Upper lobe of left lung (tissue), 6 donors: ENCODE measurements around the gene SAMD9. TPM values are rescaled to one million over a fixed set of nuclear protein-coding genes. Genes with fewer than 3 reads are reported as not detected.
A peak's percentile ranks its signal among the peaks of the same experiment; 100 is the strongest.

Experiments
- ATAC-seq, 2 donors: fragments of 200-7000 bp; cut with Tn5 transposase; one replicate each; pipeline ENCODE4 v1.9.1; 2022; ENCODE audit warnings: mild to moderate bottlenecking in 2 of 2, moderate library complexity in 2 of 2; ENCODE audit not compliant: low FRiP score in 2 of 2
- DNase-seq, 2 donors: peaks; one replicate each; pipeline ENCODE4 v3.0.0-alpha.2; 2019 to 2020
- H3K27ac ChIP-seq, 4 donors: fragments of 200-600 bp; sonication (generic); one replicate each; pipeline ENCODE4 v1.5.1; 2016 to 2019
- H3K27me3 ChIP-seq, 4 donors: fragments of 200-600 bp; sonication (generic); one replicate each; pipeline ENCODE4 v1.5.1; 2017 to 2019
- H3K36me3 ChIP-seq, 4 donors: fragments of 200-600 bp; sonication (generic); one replicate each; pipeline ENCODE4 v1.5.1; 2016 to 2019
- H3K4me1 ChIP-seq, 4 donors: fragments of 200-600 bp; sonication (generic); one replicate each; pipeline ENCODE4 v1.5.1; 2018 to 2019
- H3K4me3 ChIP-seq, 4 donors: fragments of 200-600 bp; sonication (generic); one replicate each; pipeline ENCODE4 v1.5.1; 2017 to 2019; ENCODE audit warnings: mild to moderate bottlenecking in 2 of 4, moderate library complexity in 1 of 4
- H3K9me3 ChIP-seq, 4 donors: fragments of 200-600 bp; sonication (generic); one replicate each; pipeline ENCODE4 v1.5.1; 2018 to 2019
- EP300 ChIP-seq, 4 donors: sonication (generic); formaldehyde crosslinking; IDR thresholded peaks; one replicate each; pipeline ENCODE4 v1.5.1; 2017; ENCODE audit warnings: antibody characterized with exemption in 4 of 4, control low read depth in 2 of 4
- POLR2A ChIP-seq, 4 donors: fragments of 450-650 bp; IDR thresholded peaks; one replicate each; pipeline ENCODE4 v1.5.1; 2016 to 2017; ENCODE audit warnings: antibody characterized with exemption in 4 of 4, mild to moderate bottlenecking in 2 of 4
- POLR2AphosphoS5 ChIP-seq, 2 donors: sonication (generic); formaldehyde crosslinking; IDR thresholded peaks; one replicate each; pipeline ENCODE4 v1.5.1; 2017; ENCODE audit warnings: antibody characterized with exemption in 2 of 2
- WGBS, 2 donors: methylation state at CpG; one replicate each; pipeline ENCODE4 v1.1.5; 2017 to 2018; 5-methylcytosine and 5-hydroxymethylcytosine counted together
- total RNA-seq, 6 donors: library from RNA; depleted of rRNA in 4 of 6; stranded (reverse); fragments of >200 nt in 4 of 6; gene quantifications; one replicate each; pipeline versions ENCODE4 v1.1.0 to v1.2.1, GENCODE V29; 2016 to 2021
- TF ChIP-seq, protein P1 (sequence below), 6 experiments: fragments of 450-650 bp in 4 of 6; fragments of 200-600 bp in 2 of 6; sonication (generic) in 2 of 6; IDR thresholded peaks; one replicate each; pipeline ENCODE4 v1.5.1; 2016 to 2019; ENCODE audit warnings: antibody characterized with exemption in 6 of 6
- donor health status: DM: no; HTN: no; CAD: no; lungs with moderate emphysema.
- donor health status: DM: no; HTN: yes; CAD: no; lungs with severe emphysema.

The SAMD9 gene
- 10 to 100 TPM in 5 of 6 donors, 1 to 10 TPM in 1; 5.3 to 19.1 (median 11.6) TPM for total RNA-seq

- Histone ChIP-seq H3K36me3 (peaks cover 0 to 19% (median 0%) of the 10 kb centered on the region in 4 donors), H3K4me3 (peak within 1 kb of the TSS; percentile 7 to 55 (median 42)), H3K27ac (peak within 1 kb of the TSS; percentile 58 to 84 (median 79)), H3K4me1 (peaks cover 13 to 20% (median 16%) of the 10 kb centered on the region in 4 donors), H3K27me3 (no peaks in the 10 kb centered on the region), H3K9me3 (no peaks in the 10 kb centered on the region)
- 6 to 10% methylated on average over 4 of the region's 4 CpGs for WGBS, 2 donors
- peak in 1 of 2 donors; percentile 72 for DNase-seq
- TF ChIP-seq POLR2AphosphoS5 (IDR thresholded peaks at IDR 0.05): peak in 1 of 2 donors; percentile 49
- no peak for TF ChIP-seq EP300 (IDR thresholded peaks at IDR 0.05)
- TF ChIP-seq, protein P1, sequence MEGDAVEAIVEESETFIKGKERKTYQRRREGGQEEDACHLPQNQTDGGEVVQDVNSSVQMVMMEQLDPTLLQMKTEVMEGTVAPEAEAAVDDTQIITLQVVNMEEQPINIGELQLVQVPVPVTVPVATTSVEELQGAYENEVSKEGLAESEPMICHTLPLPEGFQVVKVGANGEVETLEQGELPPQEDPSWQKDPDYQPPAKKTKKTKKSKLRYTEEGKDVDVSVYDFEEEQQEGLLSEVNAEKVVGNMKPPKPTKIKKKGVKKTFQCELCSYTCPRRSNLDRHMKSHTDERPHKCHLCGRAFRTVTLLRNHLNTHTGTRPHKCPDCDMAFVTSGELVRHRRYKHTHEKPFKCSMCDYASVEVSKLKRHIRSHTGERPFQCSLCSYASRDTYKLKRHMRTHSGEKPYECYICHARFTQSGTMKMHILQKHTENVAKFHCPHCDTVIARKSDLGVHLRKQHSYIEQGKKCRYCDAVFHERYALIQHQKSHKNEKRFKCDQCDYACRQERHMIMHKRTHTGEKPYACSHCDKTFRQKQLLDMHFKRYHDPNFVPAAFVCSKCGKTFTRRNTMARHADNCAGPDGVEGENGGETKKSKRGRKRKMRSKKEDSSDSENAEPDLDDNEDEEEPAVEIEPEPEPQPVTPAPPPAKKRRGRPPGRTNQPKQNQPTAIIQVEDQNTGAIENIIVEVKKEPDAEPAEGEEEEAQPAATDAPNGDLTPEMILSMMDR (IDR thresholded peaks at IDR 0.05): no peak
- peak in 1 of 4 donors; percentile 53 for TF ChIP-seq POLR2A (IDR thresholded peaks at IDR 0.05)
- peak; percentile 91 to 97 for ATAC-seq
Observed at GRCh38 chr7:93117852-93118530, at the start of gene SAMD9. Gene SAMD9 (minus strand): TSS chr7:93117979. CDS start chr7:93106097, 11,882 bp downstream.

DNA sequence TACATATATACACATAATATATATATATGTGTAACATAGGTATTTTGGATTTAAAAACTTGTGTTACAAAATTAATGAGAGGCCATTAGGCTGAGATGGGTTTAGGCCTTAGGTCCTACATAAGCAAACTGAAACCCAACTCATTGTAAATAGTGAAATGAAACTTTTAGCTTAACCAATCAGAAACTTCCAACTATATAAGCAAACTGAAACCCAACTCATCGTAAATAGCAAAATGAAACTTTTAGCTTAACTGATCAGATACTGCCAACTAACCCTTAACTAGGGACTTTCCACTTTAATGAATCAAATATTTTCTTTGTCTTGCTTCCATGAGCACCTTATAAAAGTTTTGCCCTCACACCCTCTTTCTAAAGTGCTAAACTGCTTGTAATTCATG lies 47.7 kb upstream of the SAMD9 start:
- H3K36me3 ChIP-seq: no peaks in the 10 kb centered on the region
- 52 to 53% methylated on average over 1 of the region's 1 CpG for WGBS, 2 donors
- no peak overlapping the region for H3K27ac ChIP-seq
- DNase-seq (no peak), ATAC-seq (no peak)
- no peaks in the 10 kb centered on the region for H3K27me3 ChIP-seq
- no peak overlapping the region for H3K4me3 ChIP-seq
- H3K4me1 ChIP-seq: no peaks in the 10 kb centered on the region
- no peak for TF ChIP-seq POLR2A (IDR thresholded peaks at IDR 0.05)
- TF ChIP-seq, protein P1 (IDR thresholded peaks at IDR 0.05): no peak
- TF ChIP-seq EP300 (IDR thresholded peaks at IDR 0.05): no peak
- TF ChIP-seq POLR2AphosphoS5 (IDR thresholded peaks at IDR 0.05): no peak
- peaks cover 0 to 7% (median 2%) of the 10 kb centered on the region in 4 donors for H3K9me3 ChIP-seq

GRCh38 chr7:93164766-93165165 lies 47.0 kb upstream of the SAMD9 start:
- no peaks in the 10 kb centered on the region for H3K4me1 ChIP-seq
- DNase-seq (no peak), ATAC-seq (no peak)
- no peaks in the 10 kb centered on the region for H3K36me3 ChIP-seq
- no peak overlapping the region for H3K27ac ChIP-seq
- H3K4me3 ChIP-seq: no peak overlapping the region
- no peak for TF ChIP-seq EP300 (IDR thresholded peaks at IDR 0.05)
- no peak for TF ChIP-seq POLR2A (IDR thresholded peaks at IDR 0.05)
- TF ChIP-seq POLR2AphosphoS5 (IDR thresholded peaks at IDR 0.05): no peak
- TF ChIP-seq, protein P1 (IDR thresholded peaks at IDR 0.05): no peak
- peaks cover 0 to 2% (median 0%) of the 10 kb centered on the region in 4 donors for H3K9me3 ChIP-seq
- 93 to 97% methylated on average over 2 of the region's 2 CpGs for WGBS, 2 donors
- no peaks in the 10 kb centered on the region for H3K27me3 ChIP-seq

- DNase-seq (no peak), ATAC-seq (no peak)
- TF ChIP-seq, protein P1 (IDR thresholded peaks at IDR 0.05): no peak
- TF ChIP-seq POLR2AphosphoS5 (IDR thresholded peaks at IDR 0.05): no peak
- TF ChIP-seq EP300 (IDR thresholded peaks at IDR 0.05): no peak
- TF ChIP-seq POLR2A (IDR thresholded peaks at IDR 0.05): no peak
- no peaks in the 10 kb centered on the region for H3K36me3 ChIP-seq
- H3K9me3 ChIP-seq: no peaks in the 10 kb centered on the region
- WGBS, 2 donors: 82 to 95% methylated on average over 3 of the region's 3 CpGs
- no peak overlapping the region for H3K27ac ChIP-seq
- no peaks in the 10 kb centered on the region for H3K27me3 ChIP-seq
- no peak overlapping the region for H3K4me3 ChIP-seq
- no peaks in the 10 kb centered on the region for H3K4me1 ChIP-seq
Observed at GRCh38 chr7:93161181-93161762, 43.5 kb upstream of the SAMD9 start.
